Heart left ventricle (tissue), 13 donors: ENCODE measurements around the gene MYCN.

ENCODE experiments used
- CTCF ChIP-seq, 12 donors: fragments of 200-600 bp; sonication (generic) in 4 of 12; IDR thresholded peaks; one replicate each; pipeline versions ENCODE4 v1.5.0 to v1.8.0; 2018 to 2022; ENCODE audit warnings: antibody characterized with exemption in 12 of 12, mild to moderate bottlenecking in 5 of 12
- POLR2A ChIP-seq, 2 donors: fragments of 450-650 bp; IDR thresholded peaks; one replicate each; pipeline ENCODE4 v1.6.1; 2017; ENCODE audit warnings: antibody characterized with exemption in 2 of 2, mild to moderate bottlenecking in 2 of 2, moderate library complexity in 2 of 2
- donor health status: ischemic (EF 13 %, LVEDD 7.1; RV severe dilation, severe dysfunction).
- donor health status: DM: no; HTN: yes; CAD: no.
- donor health status: DM: no; HTN: no; CAD: no.
- donor health status: ischemic (EF 25% LVEDD 6.9; RV normal size, moderate dysfunction).
- donor health status: ischemic (EF 25% LVEDD 5.7; RV mildly dilated, moderate dysfunction).
- donor health status: ischemic (EF 35%, LVEDD 5.7; RV mildly dilated, moderate dysfunction).
- donor health status: nonischemic (EF 11% LVEDD 7.7; RV severe dilation, severe dysfunction).
- donor health status: DM: yes; HTN: yes; CAD: no.
- donor health status: PGD.
- donor health status: ischemic (EF 29% LVEDD 5.4; RV normal size, mild dysfunction).
- donor health status: nonischemic (EF 23%, LVEDD 6.1; RV moderate dilation, normal function).

GRCh38 chr2:15893689-15894480 is 46.5 kb upstream of the MYCN start:
- no peak for TF ChIP-seq CTCF (IDR thresholded peaks at IDR 0.05)
- TF ChIP-seq POLR2A (IDR thresholded peaks at IDR 0.05): no peak
